Measurements from ENCODE around the gene TTC16. TPM values are rescaled to one million over a fixed set of nuclear protein-coding genes. Genes with fewer than 3 reads are reported as not detected.

Gene TTC16
- not detected in 2 replicates for total RNA-seq (2021; fragmentation: NEBNext Ultra II Directional; extraction: Animal tissue kit (Norgen Biotek cat#: 25700))
- 0.03 TPM in 2 replicates for polyA plus RNA-seq (2011; rRNA removed)
- 0.03 TPM for polyA plus RNA-seq (2011; cell fraction: cytosol; rRNA removed)
- polyA plus RNA-seq (2011; cell fraction: nucleus; rRNA removed) = 0.11 TPM
- polyA plus RNA-seq (2012, experiment 1 of 2) = 0.08 TPM in 2 of 4 replicates, not detected in the others
- polyA plus RNA-seq (2012, experiment 2 of 2) = not detected
- 0.02 TPM for polyA plus RNA-seq (2013, experiment 1 of 2)
- polyA plus RNA-seq (2013, experiment 2 of 2) = 0.02 TPM
- 0.06 TPM in 1 of 2 replicates, not detected in the other for polyA minus RNA-seq (2011; rRNA and poly(A)+ RNA removed)
- not detected for polyA minus RNA-seq (2011; cell fraction: cytosol; rRNA and poly(A)+ RNA removed)
- polyA minus RNA-seq (2011; cell fraction: nucleus; rRNA and poly(A)+ RNA removed) = not detected
- long read RNA-seq, experiment 1 = 0 reads
- long read RNA-seq, experiment 2 = 0 reads

GRCh38 chr9:127715470-127716337 lies at the start of gene TTC16, which contains the start of gene PTRH1:
TTC16 (plus strand) TSS chr9:127716079; CDS start chr9:127716146, 67 bp downstream.
PTRH1 (minus strand) TSS chr9:127715663; CDS start chr9:127715639, 24 bp downstream.
- peak within 1 kb of the TSS; percentile 11 for H4K8ac ChIP-seq (ENCODE audit: extremely low read depth, insufficient read depth, low read length)
- no peak within 1 kb of the TSS for H4K91ac ChIP-seq (replicated peaks; ENCODE audit: insufficient read length, low read length)
- peak within 1 kb of the TSS; percentile 64 to 82 (median 75) for H3K4me3 ChIP-seq (ENCODE audit: extremely low read depth in 1 of 4, insufficient read depth in 2 of 4, low read depth in 3 of 4, low read length in 4 of 4)
- H3K14ac ChIP-seq (ENCODE audit: insufficient read length) = no peak within 1 kb of the TSS
- peaks cover 0 to 28% (median 21%) of the 10 kb centered on the region in 4 experiments; a peak in 6 of 7 replicates for H3K4me1 ChIP-seq (replicated peaks in 1 of 4; ENCODE audit: control insufficient read depth in 3 of 4, insufficient read depth in 4 of 4, low read length in 3 of 4)
- no peaks in the 10 kb centered on the region; the same call in 1 of the 2 replicates for H3K79me1 ChIP-seq (ENCODE audit: low read depth, low read length)
- H2BK15ac ChIP-seq (ENCODE audit: low read length) = no peak within 1 kb of the TSS
- 0 out of 7 replicates have a peak, but pooled peaks cover 0 to 2% (median 0%) of the 10 kb centered on the region in 4 experiments for H3K27me3 ChIP-seq (replicated peaks in 1 of 4; ENCODE audit: control insufficient read depth in 3 of 4, extremely low read depth in 1 of 4, insufficient read depth in 3 of 4, low read length in 3 of 4)
- no peaks in the 10 kb centered on the region for H3K79me2 ChIP-seq (ENCODE audit: control insufficient read depth in 1 of 2, insufficient read depth in 2 of 2, low read length in 2 of 2)
- ChIA-PET POLR2A (ENCODE audit: partially characterized antibody) (interaction anchor here (0.6 to 2.7 kb wide), 10 partner anchors 9 to 291 kb away, joined by 3 to 17 read pairs (median 3); partner anchors contain the start of genes CFAP157, LRSAM1, RPL12 and TOR2A), CTCF (ENCODE audit: partially characterized antibody) (interaction anchor here (1.0 to 3.3 kb wide), 6 partner anchors 17 to 153 kb away, joined by 3 to 24 read pairs (median 4); partner anchors contain the start of gene TOR2A)
- no peak within 1 kb of the TSS for H4K5ac ChIP-seq (ENCODE audit: insufficient read length, low read depth, low read length)
- no peak within 1 kb of the TSS for H3K4ac ChIP-seq (replicated peaks; ENCODE audit: insufficient read length, low read depth, low read length)
- H3K23me2 ChIP-seq (ENCODE audit: low read depth, low read length) = peaks cover 10% of the 10 kb centered on the region; the same call in 1 of the 2 replicates
- no peaks in the 10 kb centered on the region for H3K9me3 ChIP-seq (ENCODE audit: insufficient read depth in 2 of 2, low read depth in 1 of 2, low read length in 1 of 2)
- peaks cover 0 to 3% of the 10 kb centered on the region in 2 experiments for H4K20me1 ChIP-seq (replicated peaks in 1 of 2; ENCODE audit: control insufficient read depth in 1 of 2, insufficient read depth in 2 of 2, low read length in 2 of 2)
- H2BK5ac ChIP-seq (ENCODE audit: low read depth, low read length) = peak within 1 kb of the TSS; percentile 24; the same call in 1 of the 2 replicates
- peak within 1 kb of the TSS; percentile 59 to 99 for H3K4me2 ChIP-seq (ENCODE audit: insufficient read depth in 1 of 2, low read depth in 2 of 2, low read length in 2 of 2)
- no peak within 1 kb of the TSS for H3K27ac ChIP-seq (ENCODE audit: low read depth, low read length)
- no peak within 1 kb of the TSS for H3K23ac ChIP-seq (ENCODE audit: insufficient read length)
- peak within 1 kb of the TSS in 2 of 4 experiments; percentile 42 to 45; a peak in 4 of 7 replicates for H3K9ac ChIP-seq (replicated peaks in 1 of 4; ENCODE audit: extremely low read depth in 1 of 4, low read depth in 3 of 4, low read length in 3 of 4)
- H2BK120ac ChIP-seq (replicated peaks; ENCODE audit: low read depth, low read length) = no peak within 1 kb of the TSS
- no peak within 1 kb of the TSS for H2AK5ac ChIP-seq (ENCODE audit: low read depth, low read length)
- no peak within 1 kb of the TSS; the same call in none of the 2 replicates for H3K18ac ChIP-seq (ENCODE audit: extremely low read depth, low read length)
- no peaks in the 10 kb centered on the region for H3K36me3 ChIP-seq (ENCODE audit: control insufficient read depth in 2 of 4, insufficient read depth in 4 of 4, low read length in 3 of 4)
- WGBS, 2 experiments (ENCODE audit: extremely low coverage in 1 of 2, insufficient coverage in 1 of 2, insufficient read length in 1 of 2, insufficient replicate concordance in 2 of 2, low coverage in 1 of 2, low lambda C conversion rate in 2 of 2, missing lambda C conversion rate in 1 of 2) = 7% methylated on average over 61 of the region's 65 CpGs; no CpG with 5 or more reads in 1 of the 2 experiments
- no peak within 1 kb of the TSS for H3K56ac ChIP-seq (replicated peaks; ENCODE audit: insufficient read length, low read depth, low read length)
- H2BK20ac ChIP-seq (ENCODE audit: low read length) = no peak within 1 kb of the TSS
- peak within 1 kb of the TSS; percentile 48; the same call in 1 of the 2 replicates for H2AFZ ChIP-seq (ENCODE audit: low read length)
- H2BK12ac ChIP-seq (ENCODE audit: low read depth, low read length) = peak within 1 kb of the TSS; percentile 75; the same call in 1 of the 2 replicates
- FAIRE-seq (no peak), DNase-seq (ENCODE audit: low read depth in 1 of 2, low spot score in 2 of 2) (peak; percentile 77 to 99)
- TF ChIP-seq JUN (IDR thresholded peaks at IDR 0.05; ENCODE audit: low read depth, low read length) (no peak), FOSL1 (IDR thresholded peaks at IDR 0.05; ENCODE audit: insufficient read depth, low read depth, low read length) (no peak), JUND (IDR thresholded peaks at IDR 0.05; ENCODE audit: low read length) (peak; percentile 68; the same call in 1 of the 2 replicates), NANOG (IDR thresholded peaks at IDR 0.05; ENCODE audit: insufficient read depth, low read depth, low read length, poor library complexity, severe bottlenecking) (peak; percentile 23), SRF (IDR thresholded peaks at IDR 0.05; ENCODE audit: low read depth, low read length) (no peak), SP2 (IDR thresholded peaks at IDR 0.05; ENCODE audit: low read length) (peak; percentile 17; the same call in 1 of the 2 replicates), MAX (IDR thresholded peaks at IDR 0.05) (peak; percentile 73), CHD2 (IDR thresholded peaks at IDR 0.05; ENCODE audit: low read length) (peak; percentile 77)
